HEK293T (cell line): Measurements from ENCODE around the gene SOD3.

Experiments used
- CTCF ChIA-PET: fragments of 350-600 bp; formaldehyde crosslinking; extraction: SDS; loops from one replicate; lab custom pipeline; 2021; ENCODE audit warnings: antibody characterized with exemption, inconsistent platforms; lab: Yijun Ruan, JAX
- POLR2A ChIA-PET: fragments of 350-600 bp; formaldehyde crosslinking; extraction: SDS; loops from one replicate; lab custom pipeline; 2020; ENCODE audit warnings: antibody characterized with exemption, inconsistent platforms; lab: Yijun Ruan, JAX
- DNase-seq: peaks from one replicate; pipeline ENCODE4 v3.0.0; 2012; ENCODE audit warnings: mixed read lengths; ENCODE audit errors: extremely low spot score
- ARNT ChIP-seq: fragments of 450-650 bp; IDR thresholded peaks from 2 replicates; pipeline ENCODE4 v1.6.1; 2017; ENCODE audit warnings: mild to moderate bottlenecking
- BHLHE40 ChIP-seq: fragments of 450-650 bp; IDR thresholded peaks from 2 replicates; pipeline ENCODE4 v1.6.1; 2016; ENCODE audit warnings: mild to moderate bottlenecking, moderate library complexity, borderline replicate concordance
- CTBP1 ChIP-seq: fragments of 450-650 bp; IDR thresholded peaks from 2 replicates; pipeline ENCODE4 v1.6.1; 2016; ENCODE audit warnings: borderline replicate concordance
- ELF4 ChIP-seq: fragments of 450-650 bp; IDR thresholded peaks from 2 replicates; pipeline ENCODE4 v1.6.1; 2017; ENCODE audit warnings: antibody characterized with exemption
- FOXA1 ChIP-seq: fragments of 450-650 bp; IDR thresholded peaks from 2 replicates; pipeline ENCODE4 v1.6.1; 2016; ENCODE audit warnings: mild to moderate bottlenecking
- FOXK2 ChIP-seq: fragments of 450-650 bp; IDR thresholded peaks from 2 replicates; pipeline ENCODE4 v1.6.1; 2016; ENCODE audit warnings: mild to moderate bottlenecking
- FOXM1 ChIP-seq: fragments of 450-650 bp; IDR thresholded peaks from 2 replicates; pipeline ENCODE4 v1.6.1; 2017; ENCODE audit warnings: mild to moderate bottlenecking, borderline replicate concordance
- HDGF ChIP-seq: fragments of 450-650 bp; IDR thresholded peaks from 2 replicates; pipeline ENCODE4 v1.6.1; 2017; ENCODE audit warnings: antibody characterized with exemption, borderline replicate concordance
- L3MBTL2 ChIP-seq: fragments of 450-650 bp; conservative IDR thresholded peaks from 2 replicates; pipeline ENCODE4 v1.6.1; 2016; ENCODE audit warnings: mild to moderate bottlenecking
- LEF1 ChIP-seq: fragments of 450-650 bp; IDR thresholded peaks from 2 replicates; pipeline ENCODE4 v1.6.1; 2017; ENCODE audit warnings: mild to moderate bottlenecking, borderline replicate concordance
- NFRKB ChIP-seq: fragments of 450-650 bp; IDR thresholded peaks from 2 replicates; pipeline ENCODE4 v1.6.1; 2016; ENCODE audit warnings: mild to moderate bottlenecking, moderate library complexity
- SP1 ChIP-seq: fragments of 450-650 bp; IDR thresholded peaks from 2 replicates; pipeline ENCODE4 v1.6.1; 2017
- SUZ12 ChIP-seq: fragments of 450-650 bp; IDR thresholded peaks from 2 replicates; pipeline ENCODE4 v1.6.1; 2016; ENCODE audit warnings: mild to moderate bottlenecking
- TARDBP ChIP-seq: fragments of 450-650 bp; IDR thresholded peaks from 2 replicates; pipeline ENCODE4 v1.6.1; 2016
- ZNF384 ChIP-seq: fragments of 450-650 bp; IDR thresholded peaks from 2 replicates; pipeline ENCODE4 v1.6.1; 2016
- TF ChIP-seq, protein P1 (sequence below): fragments of 450-650 bp; IDR thresholded peaks from 2 replicates; pipeline ENCODE4 v1.6.1; 2016

The SOD3 gene

GRCh38 chr4:24806206-24806990 lies 11.0 kb downstream of the SOD3 start:
- DNase-seq, result no peak
- POLR2A ChIA-PET, result no interaction called here
- CTCF ChIA-PET, result no interaction called here
- TF ChIP-seq FOXM1 (no peak), SUZ12 (no peak), ZNF384 (no peak), NFRKB (no peak), L3MBTL2 (no peak), BHLHE40 (no peak), HDGF (no peak), ELF4 (no peak), TARDBP (no peak)
- TF ChIP-seq, protein P1, sequence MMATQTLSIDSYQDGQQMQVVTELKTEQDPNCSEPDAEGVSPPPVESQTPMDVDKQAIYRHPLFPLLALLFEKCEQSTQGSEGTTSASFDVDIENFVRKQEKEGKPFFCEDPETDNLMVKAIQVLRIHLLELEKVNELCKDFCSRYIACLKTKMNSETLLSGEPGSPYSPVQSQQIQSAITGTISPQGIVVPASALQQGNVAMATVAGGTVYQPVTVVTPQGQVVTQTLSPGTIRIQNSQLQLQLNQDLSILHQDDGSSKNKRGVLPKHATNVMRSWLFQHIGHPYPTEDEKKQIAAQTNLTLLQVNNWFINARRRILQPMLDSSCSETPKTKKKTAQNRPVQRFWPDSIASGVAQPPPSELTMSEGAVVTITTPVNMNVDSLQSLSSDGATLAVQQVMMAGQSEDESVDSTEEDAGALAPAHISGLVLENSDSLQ, result no peak

GRCh38 chr4:24807611-24808010 lies 12.2 kb downstream of the SOD3 start:
- ChIA-PET CTCF (no interaction called here), POLR2A (no interaction called here)
- DNase-seq, result no peak
- TF ChIP-seq, protein P1, result no peak
- TF ChIP-seq ARNT, result no peak
- no peak for TF ChIP-seq FOXM1
- TF ChIP-seq TARDBP, result no peak
- no peak for TF ChIP-seq LEF1
- no peak for TF ChIP-seq SP1
- no peak for TF ChIP-seq BHLHE40
- TF ChIP-seq SUZ12, result no peak
- no peak for TF ChIP-seq CTBP1
- TF ChIP-seq FOXA1, result no peak

GRCh38 chr4:24808261-24808660 lies 12.9 kb downstream of the SOD3 start:
- TF ChIP-seq L3MBTL2 (no peak), CTBP1 (no peak), FOXM1 (no peak), FOXA1 (no peak), HDGF (no peak), SP1 (no peak), NFRKB (no peak), ARNT (no peak), ZNF384 (no peak)

DNA sequence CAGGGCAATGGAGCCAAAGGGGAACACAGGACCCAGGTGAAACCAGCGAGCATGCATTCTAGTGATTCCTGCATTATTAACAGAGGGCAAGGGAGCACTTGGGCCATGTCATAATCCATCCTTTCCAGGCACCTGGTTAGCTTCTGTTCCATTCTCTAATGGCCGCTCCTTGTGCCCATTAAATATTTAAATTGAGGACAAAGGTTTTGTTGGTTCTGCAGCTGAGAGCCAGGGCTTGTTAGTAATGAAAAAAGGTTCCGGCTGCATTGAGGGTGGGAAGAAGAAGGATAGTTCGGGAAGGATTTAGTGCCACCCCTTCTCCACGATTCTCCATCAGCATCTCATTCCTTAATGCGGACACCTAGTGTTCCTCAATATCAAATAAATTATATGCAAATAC lies 13.6 kb downstream of the SOD3 start:
- POLR2A ChIA-PET, result no interaction called here
- DNase-seq, result no peak
- CTCF ChIA-PET, result no interaction called here
- TF ChIP-seq FOXM1 (no peak), NFRKB (no peak), ARNT (no peak), FOXA1 (no peak), ELF4 (no peak), LEF1 (no peak), TARDBP (no peak), SP1 (no peak), ZNF384 (no peak), FOXK2 (no peak), BHLHE40 (no peak), SUZ12 (no peak)

More at GRCh38 chr4:24808261-24808660, 12.9 kb downstream of the SOD3 start:
- DNase-seq, result no peak
- CTCF ChIA-PET, result no interaction called here
- POLR2A ChIA-PET, result no interaction called here

DNA sequence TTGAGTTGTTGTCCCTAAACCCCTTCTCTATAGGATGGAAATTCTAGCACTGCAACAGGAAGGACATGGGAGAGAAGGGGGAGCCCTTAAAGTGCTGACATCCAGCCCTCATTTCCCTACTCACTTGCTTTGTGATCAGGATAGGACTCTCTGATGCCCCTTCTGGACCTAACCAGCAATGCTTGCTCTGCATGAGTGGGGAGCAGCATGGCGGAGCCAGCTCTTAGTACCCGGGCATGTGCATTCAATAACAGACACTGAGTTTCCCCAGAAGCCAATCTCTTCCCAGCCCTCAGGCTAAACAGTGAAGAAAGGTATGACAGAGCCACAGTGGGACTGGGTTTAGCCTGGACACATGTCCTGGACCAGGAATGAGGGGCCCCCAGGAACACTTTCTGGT lies 14.0 kb downstream of the SOD3 start:
- no peak for TF ChIP-seq ARNT
- TF ChIP-seq L3MBTL2, result no peak
- no peak for TF ChIP-seq ZNF384
- TF ChIP-seq SP1, result no peak
- no peak for TF ChIP-seq CTBP1
- DNase-seq, result no peak
- ChIA-PET POLR2A (no interaction called here), CTCF (no interaction called here)

GRCh38 chr4:24809815-24810405 lies 14.5 kb downstream of the SOD3 start:
- CTCF ChIA-PET, result no interaction called here
- no peak for DNase-seq
- POLR2A ChIA-PET, result no interaction called here
- TF ChIP-seq NFRKB (no peak), ELF4 (no peak), ARNT (no peak), BHLHE40 (no peak), L3MBTL2 (no peak), SP1 (no peak), SUZ12 (no peak)
- TF ChIP-seq, protein P1, result no peak
